ENCODE results near the gene TBC1D17. TPM values are rescaled to one million over a fixed set of nuclear protein-coding genes. Genes with fewer than 3 reads are reported as not detected.

Gene TBC1D17
- total and polyA plus RNA-seq, 4 donors = 11.3 to 27.9 (median 17.2) TPM

DNA sequence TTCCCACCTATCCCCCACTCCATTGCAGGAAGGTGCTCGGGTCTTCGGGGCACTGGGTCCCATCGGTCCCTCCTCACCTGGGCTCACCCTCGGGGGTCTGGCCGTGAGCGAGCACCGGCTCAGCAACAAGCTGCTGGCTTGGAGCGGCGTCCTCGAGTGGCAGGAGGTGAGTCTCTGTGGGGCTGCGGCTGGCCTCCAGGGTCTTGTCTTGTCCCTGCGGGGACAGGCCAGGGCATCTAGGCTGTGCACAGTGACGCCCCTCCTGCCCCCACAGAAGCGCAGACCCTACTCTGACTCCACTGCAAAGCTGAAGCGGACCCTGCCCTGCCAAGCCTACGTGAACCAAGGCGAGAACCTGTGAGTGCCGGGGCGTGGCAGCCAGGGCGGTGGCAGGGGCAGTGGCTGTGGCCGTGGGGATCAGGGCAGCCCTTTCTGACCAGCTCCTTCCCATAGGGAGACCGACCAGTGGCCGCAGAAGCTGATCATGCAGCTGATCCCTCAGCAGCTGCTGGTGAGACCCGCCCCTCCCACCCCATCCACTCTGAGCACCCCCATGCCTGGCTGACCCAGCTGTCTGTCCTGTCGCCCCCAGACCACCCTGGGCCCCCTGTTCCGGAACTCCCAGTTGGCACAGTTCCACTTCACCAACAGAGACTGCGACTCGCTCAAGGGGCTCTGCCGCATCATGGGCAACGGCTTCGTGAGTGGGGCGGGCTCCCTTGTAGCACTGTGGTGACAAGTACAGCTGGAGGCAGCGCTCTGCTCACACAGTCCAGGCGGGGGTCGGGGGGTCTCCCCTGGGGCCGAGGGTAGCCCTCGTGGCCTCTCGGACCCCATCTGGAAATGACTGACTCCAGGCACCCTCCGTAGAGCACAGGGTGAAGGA lies 22.9 kb upstream of the TBC1D17 start:
- no peak for TF ChIP-seq FOXA2 (IDR thresholded peaks at IDR 0.05)
- TF ChIP-seq, protein P1, sequence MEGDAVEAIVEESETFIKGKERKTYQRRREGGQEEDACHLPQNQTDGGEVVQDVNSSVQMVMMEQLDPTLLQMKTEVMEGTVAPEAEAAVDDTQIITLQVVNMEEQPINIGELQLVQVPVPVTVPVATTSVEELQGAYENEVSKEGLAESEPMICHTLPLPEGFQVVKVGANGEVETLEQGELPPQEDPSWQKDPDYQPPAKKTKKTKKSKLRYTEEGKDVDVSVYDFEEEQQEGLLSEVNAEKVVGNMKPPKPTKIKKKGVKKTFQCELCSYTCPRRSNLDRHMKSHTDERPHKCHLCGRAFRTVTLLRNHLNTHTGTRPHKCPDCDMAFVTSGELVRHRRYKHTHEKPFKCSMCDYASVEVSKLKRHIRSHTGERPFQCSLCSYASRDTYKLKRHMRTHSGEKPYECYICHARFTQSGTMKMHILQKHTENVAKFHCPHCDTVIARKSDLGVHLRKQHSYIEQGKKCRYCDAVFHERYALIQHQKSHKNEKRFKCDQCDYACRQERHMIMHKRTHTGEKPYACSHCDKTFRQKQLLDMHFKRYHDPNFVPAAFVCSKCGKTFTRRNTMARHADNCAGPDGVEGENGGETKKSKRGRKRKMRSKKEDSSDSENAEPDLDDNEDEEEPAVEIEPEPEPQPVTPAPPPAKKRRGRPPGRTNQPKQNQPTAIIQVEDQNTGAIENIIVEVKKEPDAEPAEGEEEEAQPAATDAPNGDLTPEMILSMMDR (IDR thresholded peaks at IDR 0.05; ENCODE audit: low read depth, low read length, missing input control) = no peak
- no peak for TF ChIP-seq JUND (IDR thresholded peaks at IDR 0.05)
- no peak for TF ChIP-seq RXRA (IDR thresholded peaks at IDR 0.05)
- TF ChIP-seq RAD21 (IDR thresholded peaks at IDR 0.05) = no peak
- TF ChIP-seq MAX (IDR thresholded peaks at IDR 0.05) = no peak
- no peak for TF ChIP-seq HNF4A (conservative IDR thresholded peaks at IDR 0.05)
- no peak overlapping the region for H3K4me3 ChIP-seq (ENCODE audit: low read depth in 1 of 3, low read length in 3 of 3)
- no peaks in the 10 kb centered on the region for H3K9me3 ChIP-seq (ENCODE audit: control insufficient read depth in 4 of 4, low read length in 3 of 4)
- H3K9ac ChIP-seq (ENCODE audit: low read depth in 1 of 2, low read length in 2 of 2) = no peak overlapping the region
- H3K27me3 ChIP-seq (ENCODE audit: control insufficient read depth in 4 of 4, insufficient read depth in 4 of 4, low read length in 3 of 4) = no peaks in the 10 kb centered on the region
- no peak overlapping the region for H3K27ac ChIP-seq (ENCODE audit: low read depth in 1 of 2, low read length in 2 of 2)
- 92% methylated on average over 39 of the region's 39 CpGs for WGBS
- DNase-seq (ENCODE audit: low spot score) = no peak
- H3K4me1 ChIP-seq (ENCODE audit: control insufficient read depth in 4 of 4, insufficient read depth in 4 of 4, low read length in 3 of 4) = peaks cover 3 to 19% (median 13%) of the 10 kb centered on the region in 4 donors
- H3K36me3 ChIP-seq (ENCODE audit: control insufficient read depth in 4 of 4, insufficient read depth in 3 of 4, low read depth in 1 of 4, low read length in 3 of 4) = peaks cover 0 to 28% (median 4%) of the 10 kb centered on the region in 4 donors

- TF ChIP-seq RAD21 (IDR thresholded peaks at IDR 0.05) (no peak), RXRA (IDR thresholded peaks at IDR 0.05) (no peak), SP1 (IDR thresholded peaks at IDR 0.05) (no peak), HNF4A (conservative IDR thresholded peaks at IDR 0.05) (no peak), FOXA1 (IDR thresholded peaks at IDR 0.05) (no peak), MAX (IDR thresholded peaks at IDR 0.05) (no peak), EGR1 (IDR thresholded peaks at IDR 0.05; ENCODE audit: low read depth in 2 of 2) (no peak), HNF4G (IDR thresholded peaks at IDR 0.05) (no peak), TAF1 (conservative IDR thresholded peaks at IDR 0.05) (no peak), ZBTB33 (IDR thresholded peaks at IDR 0.05) (no peak), YY1 (IDR thresholded peaks at IDR 0.05) (no peak), FOXA2 (IDR thresholded peaks at IDR 0.05) (no peak), JUND (IDR thresholded peaks at IDR 0.05) (no peak), NR2F2 (IDR thresholded peaks at IDR 0.05) (no peak), GABPA (IDR thresholded peaks at IDR 0.05 in 1 of 2, conservative IDR thresholded peaks at IDR 0.05 in 1 of 2) (no peak)
- TF ChIP-seq, protein P2, sequence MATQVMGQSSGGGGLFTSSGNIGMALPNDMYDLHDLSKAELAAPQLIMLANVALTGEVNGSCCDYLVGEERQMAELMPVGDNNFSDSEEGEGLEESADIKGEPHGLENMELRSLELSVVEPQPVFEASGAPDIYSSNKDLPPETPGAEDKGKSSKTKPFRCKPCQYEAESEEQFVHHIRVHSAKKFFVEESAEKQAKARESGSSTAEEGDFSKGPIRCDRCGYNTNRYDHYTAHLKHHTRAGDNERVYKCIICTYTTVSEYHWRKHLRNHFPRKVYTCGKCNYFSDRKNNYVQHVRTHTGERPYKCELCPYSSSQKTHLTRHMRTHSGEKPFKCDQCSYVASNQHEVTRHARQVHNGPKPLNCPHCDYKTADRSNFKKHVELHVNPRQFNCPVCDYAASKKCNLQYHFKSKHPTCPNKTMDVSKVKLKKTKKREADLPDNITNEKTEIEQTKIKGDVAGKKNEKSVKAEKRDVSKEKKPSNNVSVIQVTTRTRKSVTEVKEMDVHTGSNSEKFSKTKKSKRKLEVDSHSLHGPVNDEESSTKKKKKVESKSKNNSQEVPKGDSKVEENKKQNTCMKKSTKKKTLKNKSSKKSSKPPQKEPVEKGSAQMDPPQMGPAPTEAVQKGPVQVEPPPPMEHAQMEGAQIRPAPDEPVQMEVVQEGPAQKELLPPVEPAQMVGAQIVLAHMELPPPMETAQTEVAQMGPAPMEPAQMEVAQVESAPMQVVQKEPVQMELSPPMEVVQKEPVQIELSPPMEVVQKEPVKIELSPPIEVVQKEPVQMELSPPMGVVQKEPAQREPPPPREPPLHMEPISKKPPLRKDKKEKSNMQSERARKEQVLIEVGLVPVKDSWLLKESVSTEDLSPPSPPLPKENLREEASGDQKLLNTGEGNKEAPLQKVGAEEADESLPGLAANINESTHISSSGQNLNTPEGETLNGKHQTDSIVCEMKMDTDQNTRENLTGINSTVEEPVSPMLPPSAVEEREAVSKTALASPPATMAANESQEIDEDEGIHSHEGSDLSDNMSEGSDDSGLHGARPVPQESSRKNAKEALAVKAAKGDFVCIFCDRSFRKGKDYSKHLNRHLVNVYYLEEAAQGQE (IDR thresholded peaks at IDR 0.05) = no peak
- TF ChIP-seq, protein P3, sequence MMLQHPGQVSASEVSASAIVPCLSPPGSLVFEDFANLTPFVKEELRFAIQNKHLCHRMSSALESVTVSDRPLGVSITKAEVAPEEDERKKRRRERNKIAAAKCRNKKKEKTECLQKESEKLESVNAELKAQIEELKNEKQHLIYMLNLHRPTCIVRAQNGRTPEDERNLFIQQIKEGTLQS (IDR thresholded peaks at IDR 0.05) = no peak
- TF ChIP-seq, protein P1 (IDR thresholded peaks at IDR 0.05; ENCODE audit: low read depth, low read length, missing input control) = no peak
- Histone ChIP-seq H3K9ac (ENCODE audit: low read depth in 1 of 2, low read length in 2 of 2) (no peak overlapping the region), H3K4me3 (ENCODE audit: low read depth in 1 of 3, low read length in 3 of 3) (no peak overlapping the region), H3K27me3 (ENCODE audit: control insufficient read depth in 4 of 4, insufficient read depth in 4 of 4, low read length in 3 of 4) (no peaks in the 10 kb centered on the region), H3K4me1 (ENCODE audit: control insufficient read depth in 4 of 4, insufficient read depth in 4 of 4, low read length in 3 of 4) (peaks cover 1 to 13% (median 11%) of the 10 kb centered on the region in 4 donors), H3K27ac (ENCODE audit: low read depth in 1 of 2, low read length in 2 of 2) (no peak overlapping the region), H3K9me3 (ENCODE audit: control insufficient read depth in 4 of 4, low read length in 3 of 4) (no peaks in the 10 kb centered on the region), H3K36me3 (ENCODE audit: control insufficient read depth in 4 of 4, insufficient read depth in 3 of 4, low read depth in 1 of 4, low read length in 3 of 4) (peaks cover 0 to 34% (median 4%) of the 10 kb centered on the region in 4 donors)
- no peak for DNase-seq (ENCODE audit: low spot score)
- WGBS = 91% methylated on average over 12 of the region's 12 CpGs
These were observed 22.2 kb upstream of the TBC1D17 start for GRCh38 chr19:49855277-49855675.
